ENCODE results near the gene ERBB4.

The ERBB4 gene

DNA sequence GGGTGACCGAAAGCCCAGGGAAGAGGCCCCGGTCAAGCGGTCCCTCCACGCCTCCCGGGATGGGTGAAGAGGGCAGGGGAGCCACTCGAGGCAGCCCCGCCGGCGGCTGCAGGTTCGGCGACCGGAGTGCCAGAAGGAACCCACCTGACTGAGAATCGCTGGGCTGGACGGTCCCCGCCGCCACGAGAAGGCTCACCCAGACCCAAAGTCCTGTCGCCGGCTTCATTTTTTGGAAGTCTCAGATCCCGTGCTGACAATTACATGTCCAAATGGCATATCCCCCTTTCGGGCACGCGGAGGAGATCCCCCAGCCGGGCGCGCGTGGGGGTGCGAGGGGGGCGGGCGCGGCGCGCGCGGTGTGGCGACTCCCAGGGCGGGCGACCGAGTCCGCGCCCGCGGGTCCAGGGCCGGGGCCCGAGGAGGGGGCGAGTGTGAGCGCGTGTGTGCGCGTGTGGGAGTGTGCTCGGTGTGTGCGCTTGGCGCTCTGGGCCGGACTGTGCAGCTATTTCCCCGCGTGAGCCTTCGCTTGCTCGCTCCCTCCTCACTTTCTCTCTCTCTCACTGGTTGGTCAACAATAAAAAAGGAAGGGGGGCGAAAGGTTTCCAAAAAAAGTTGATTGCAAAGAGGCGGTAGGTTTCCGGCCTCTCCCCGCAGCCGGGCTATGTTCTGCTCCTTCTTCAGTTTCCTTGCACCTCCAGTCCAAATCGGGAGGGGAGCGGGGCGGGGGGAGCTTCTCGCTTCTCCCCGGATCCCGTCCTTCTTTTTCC lies at the start of gene ERBB4:
Gene ERBB4, minus strand, starts transcription at position 498 of the 767 bp plus-strand sequence. Its CDS starts 272 bp downstream, at position 226.
- no peaks in the 10 kb centered on the region for H3K36me3 Mint-ChIP-seq
- H3K4me1 Mint-ChIP-seq: peaks cover 8% of the 10 kb centered on the region
- peaks cover 59% of the 10 kb centered on the region for H3K27me3 Mint-ChIP-seq
- CTCF ChIA-PET: no interaction called here
- no peak within 1 kb of the TSS for H3K27ac Mint-ChIP-seq
- H3K9me3 Mint-ChIP-seq: no peaks in the 10 kb centered on the region
- no peak for DNase-seq
- H3K4me3 Mint-ChIP-seq: no peak within 1 kb of the TSS

DNA sequence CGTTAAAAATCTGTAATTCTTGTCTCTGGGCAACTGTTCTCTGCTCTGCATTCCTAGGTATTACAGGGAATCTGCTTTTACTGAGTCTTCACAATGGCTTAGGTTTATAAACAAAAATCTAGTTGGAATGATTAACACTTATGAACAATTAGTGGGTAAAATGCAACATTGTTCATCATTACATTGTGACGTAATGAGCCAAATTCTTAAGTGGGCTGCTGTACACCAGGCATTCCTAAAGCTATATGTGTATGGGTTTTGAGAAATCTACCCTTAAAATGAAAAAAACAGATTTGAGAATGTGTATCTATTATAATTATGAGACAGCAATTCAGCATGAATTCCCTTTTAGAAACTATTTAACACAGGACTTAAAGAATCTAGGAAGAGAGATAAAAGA lies 41.5 kb upstream of the ERBB4 start:
- H3K4me3 Mint-ChIP-seq: no peak overlapping the region
- no peaks in the 10 kb centered on the region for H3K27me3 Mint-ChIP-seq
- no peak for DNase-seq
- H3K4me1 Mint-ChIP-seq: no peaks in the 10 kb centered on the region
- H3K9me3 Mint-ChIP-seq: no peaks in the 10 kb centered on the region
- no peaks in the 10 kb centered on the region for H3K36me3 Mint-ChIP-seq
- CTCF ChIA-PET: no interaction called here
- H3K27ac Mint-ChIP-seq: no peak overlapping the region

DNA sequence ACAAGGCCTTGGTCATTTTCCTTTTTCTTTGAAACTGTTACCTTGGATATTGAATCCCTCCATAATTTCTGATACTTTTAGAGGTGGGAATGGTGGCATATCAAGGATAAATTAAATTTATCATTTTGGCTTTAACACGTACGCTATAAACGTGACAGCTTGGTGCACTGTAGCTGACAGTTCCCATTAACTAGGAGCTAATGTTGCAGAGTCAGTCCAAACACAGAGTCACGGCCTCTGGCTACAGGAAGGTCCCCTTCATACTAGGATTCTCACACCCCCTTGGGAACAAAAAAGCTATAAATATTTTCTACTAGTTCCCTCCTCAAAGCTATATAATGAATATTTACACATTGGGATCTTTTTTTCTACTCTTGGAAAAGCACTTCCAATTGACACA lies 17.7 kb upstream of the ERBB4 start:
- no peaks in the 10 kb centered on the region for H3K36me3 Mint-ChIP-seq
- no peak for DNase-seq
- H3K9me3 Mint-ChIP-seq: no peaks in the 10 kb centered on the region
- no peaks in the 10 kb centered on the region for H3K4me1 Mint-ChIP-seq
- CTCF ChIA-PET: interaction anchor here (0.6 kb wide), 1 partner anchor 11 kb away, joined by 3 read pairs; no protein-coding TSS in a partner anchor
- H3K27ac Mint-ChIP-seq: no peak overlapping the region
- no peaks in the 10 kb centered on the region for H3K27me3 Mint-ChIP-seq
- no peak overlapping the region for H3K4me3 Mint-ChIP-seq

DNA sequence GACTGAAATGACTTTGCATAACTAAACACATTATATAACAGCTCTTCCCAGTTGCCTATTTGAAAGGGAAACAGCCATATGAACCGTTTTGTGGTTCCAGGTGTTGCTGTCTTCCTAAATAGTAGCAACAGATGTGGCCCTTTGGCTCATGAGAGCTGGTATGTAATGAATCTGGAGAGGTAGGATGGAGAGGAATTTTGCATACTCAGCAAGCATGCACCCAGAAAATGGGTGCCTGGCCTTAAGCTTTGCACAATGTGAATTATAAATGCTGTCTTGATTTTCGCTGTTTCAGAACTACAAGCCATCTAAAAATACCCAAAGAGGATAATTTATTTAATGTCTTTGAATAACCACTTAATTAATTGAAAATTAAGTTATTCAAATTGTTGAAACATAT lies 15.6 kb upstream of the ERBB4 start:
- Mint-ChIP-seq H3K27ac (no peak overlapping the region), H3K4me3 (no peak overlapping the region), H3K9me3 (no peaks in the 10 kb centered on the region), H3K27me3 (no peaks in the 10 kb centered on the region), H3K36me3 (no peaks in the 10 kb centered on the region), H3K4me1 (no peaks in the 10 kb centered on the region)
- CTCF ChIA-PET: interaction anchor here (1.0 kb wide), 1 partner anchor 13 kb away, joined by 3 read pairs; no protein-coding TSS in a partner anchor
- no peak for DNase-seq

GRCh38 chr2:212549941-212550340 lies 11.3 kb upstream of the ERBB4 start:
- Mint-ChIP-seq H3K36me3 (no peaks in the 10 kb centered on the region), H3K27me3 (no peaks in the 10 kb centered on the region), H3K4me3 (no peak overlapping the region), H3K4me1 (no peaks in the 10 kb centered on the region), H3K27ac (no peak overlapping the region), H3K9me3 (no peaks in the 10 kb centered on the region)
- CTCF ChIA-PET: no interaction called here
- no peak for DNase-seq

GRCh38 chr2:212549463-212549862 lies 10.9 kb upstream of the ERBB4 start:
- no peaks in the 10 kb centered on the region for H3K36me3 Mint-ChIP-seq
- DNase-seq: no peak
- H3K4me1 Mint-ChIP-seq: no peaks in the 10 kb centered on the region
- no peaks in the 10 kb centered on the region for H3K9me3 Mint-ChIP-seq
- no peaks in the 10 kb centered on the region for H3K27me3 Mint-ChIP-seq
- H3K27ac Mint-ChIP-seq: no peak overlapping the region
- CTCF ChIA-PET: no interaction called here
- H3K4me3 Mint-ChIP-seq: no peak overlapping the region

- Mint-ChIP-seq H3K36me3 (no peaks in the 10 kb centered on the region), H3K9me3 (no peaks in the 10 kb centered on the region), H3K4me3 (no peak overlapping the region), H3K27me3 (no peaks in the 10 kb centered on the region), H3K4me1 (no peaks in the 10 kb centered on the region), H3K27ac (no peak overlapping the region)
- DNase-seq: no peak
- CTCF ChIA-PET: no interaction called here
Measured at GRCh38 chr2:212548455-212548819, 9.8 kb upstream of the ERBB4 start.

DNA sequence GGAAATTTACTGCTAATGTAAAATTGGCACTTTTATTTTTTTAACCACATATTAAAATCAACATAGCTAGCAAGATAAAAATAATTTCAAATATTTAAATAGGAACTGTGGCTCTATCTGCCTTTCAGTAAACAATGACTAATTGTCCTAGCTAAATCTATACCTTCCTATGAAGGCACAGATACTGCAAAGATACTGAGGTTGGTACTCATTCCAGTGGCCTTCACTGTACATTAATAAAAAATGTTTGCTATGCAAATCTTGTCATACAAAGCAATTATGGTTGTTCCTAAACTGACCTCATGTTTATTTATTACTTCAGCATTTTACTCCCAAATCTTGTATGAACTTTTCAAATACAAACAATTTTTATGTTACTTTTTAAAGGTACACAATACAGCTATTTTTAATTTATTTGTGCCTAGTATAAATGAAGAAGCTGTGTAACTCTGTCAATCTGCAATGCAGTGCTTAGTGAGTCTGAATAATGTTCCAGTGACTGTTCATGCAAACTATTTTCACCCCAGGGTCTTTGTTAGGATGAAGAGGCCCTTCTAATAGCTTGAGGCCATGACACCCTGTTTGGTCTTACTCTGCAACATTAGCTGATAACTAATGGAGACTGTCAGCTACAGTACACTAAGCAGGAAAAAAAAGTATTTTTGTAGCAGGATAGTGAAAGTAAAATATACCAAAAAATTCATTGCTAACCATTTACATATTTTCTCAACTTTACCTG lies 9.3 kb upstream of the ERBB4 start:
- H3K27ac Mint-ChIP-seq: no peak overlapping the region
- DNase-seq: no peak
- no peaks in the 10 kb centered on the region for H3K4me1 Mint-ChIP-seq
- no peaks in the 10 kb centered on the region for H3K27me3 Mint-ChIP-seq
- H3K4me3 Mint-ChIP-seq: no peak overlapping the region
- no peaks in the 10 kb centered on the region for H3K9me3 Mint-ChIP-seq
- H3K36me3 Mint-ChIP-seq: no peaks in the 10 kb centered on the region
- CTCF ChIA-PET: no interaction called here

- no peaks in the 10 kb centered on the region for H3K27me3 Mint-ChIP-seq
- no peaks in the 10 kb centered on the region for H3K9me3 Mint-ChIP-seq
Measured at GRCh38 chr2:212546669-212547068, 8.1 kb upstream of the ERBB4 start.

DNA sequence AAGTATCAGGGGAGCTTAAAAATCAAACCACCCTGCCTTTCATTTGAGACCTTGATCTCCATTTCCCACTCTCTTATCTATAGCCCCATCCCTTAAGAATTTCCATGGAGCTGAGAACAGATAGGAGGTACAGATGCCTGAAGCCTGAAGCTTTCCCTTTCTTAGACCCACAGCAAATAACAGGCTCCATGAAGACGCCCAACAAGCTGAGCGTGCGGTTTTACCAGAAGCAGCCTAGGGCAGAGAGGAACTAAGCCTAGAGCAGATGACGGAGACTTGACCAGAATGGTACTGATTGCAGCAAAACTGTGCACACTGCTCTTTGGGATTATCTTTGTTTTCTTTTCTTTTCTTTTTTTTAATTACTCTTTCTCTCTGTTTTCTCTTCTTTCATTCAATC lies 1.7 kb upstream of the ERBB4 start:
- CTCF ChIA-PET: no interaction called here
- Mint-ChIP-seq H3K4me1 (peaks cover 8% of the 10 kb centered on the region), H3K4me3 (no peak overlapping the region), H3K36me3 (no peaks in the 10 kb centered on the region), H3K9me3 (no peaks in the 10 kb centered on the region), H3K27ac (no peak overlapping the region), H3K27me3 (peaks cover 55% of the 10 kb centered on the region)
- no peak for DNase-seq

More at GRCh38 chr2:212546669-212547068, 8.1 kb upstream of the ERBB4 start:
- H3K4me1 Mint-ChIP-seq: no peaks in the 10 kb centered on the region
- no peak overlapping the region for H3K4me3 Mint-ChIP-seq
- CTCF ChIA-PET: no interaction called here
- no peak for DNase-seq
- H3K36me3 Mint-ChIP-seq: no peaks in the 10 kb centered on the region
- H3K27ac Mint-ChIP-seq: no peak overlapping the region

- CTCF ChIA-PET: no interaction called here
- Mint-ChIP-seq H3K36me3 (no peaks in the 10 kb centered on the region), H3K9me3 (no peaks in the 10 kb centered on the region), H3K4me3 (no peak overlapping the region), H3K27ac (no peak overlapping the region), H3K27me3 (peaks cover 58% of the 10 kb centered on the region), H3K4me1 (peaks cover 8% of the 10 kb centered on the region)
- DNase-seq: no peak
Measured at GRCh38 chr2:212539072-212539880, 674 bp upstream of the ERBB4 start.

DNA sequence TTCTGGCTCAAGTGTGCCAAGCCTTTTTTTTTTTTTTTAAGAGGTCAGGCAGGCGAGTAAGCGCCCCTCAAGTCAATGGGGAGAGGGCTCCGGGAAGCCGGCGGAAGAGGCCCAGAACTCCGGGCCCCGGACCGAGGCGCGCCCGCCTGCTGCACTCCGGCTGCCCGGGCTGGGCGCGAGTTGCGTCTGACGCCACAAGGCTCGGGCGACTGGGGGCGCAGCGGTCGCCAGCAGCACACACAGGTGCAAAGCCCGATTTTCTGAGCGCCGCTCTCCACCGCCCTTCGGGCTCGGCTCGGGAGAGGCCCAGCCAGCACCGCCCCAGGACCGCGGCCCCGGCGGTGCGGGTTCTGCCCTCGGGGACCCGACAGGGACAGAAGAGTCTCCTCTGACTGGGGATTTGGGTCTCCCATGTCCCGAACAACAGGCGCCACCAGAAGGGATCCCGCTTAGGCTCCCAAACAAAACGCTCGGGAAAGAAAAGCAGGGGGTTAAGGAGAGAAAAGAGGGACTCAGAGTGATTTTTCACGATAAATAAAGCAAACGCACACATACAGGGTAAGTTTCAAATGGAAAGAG lies 787 bp downstream of the ERBB4 start:
- Mint-ChIP-seq H3K27ac (no peak overlapping the region), H3K4me1 (peaks cover 8% of the 10 kb centered on the region), H3K36me3 (no peaks in the 10 kb centered on the region), H3K9me3 (no peaks in the 10 kb centered on the region), H3K4me3 (no peak overlapping the region), H3K27me3 (peaks cover 59% of the 10 kb centered on the region)
- CTCF ChIA-PET: no interaction called here
- DNase-seq: no peak

DNA sequence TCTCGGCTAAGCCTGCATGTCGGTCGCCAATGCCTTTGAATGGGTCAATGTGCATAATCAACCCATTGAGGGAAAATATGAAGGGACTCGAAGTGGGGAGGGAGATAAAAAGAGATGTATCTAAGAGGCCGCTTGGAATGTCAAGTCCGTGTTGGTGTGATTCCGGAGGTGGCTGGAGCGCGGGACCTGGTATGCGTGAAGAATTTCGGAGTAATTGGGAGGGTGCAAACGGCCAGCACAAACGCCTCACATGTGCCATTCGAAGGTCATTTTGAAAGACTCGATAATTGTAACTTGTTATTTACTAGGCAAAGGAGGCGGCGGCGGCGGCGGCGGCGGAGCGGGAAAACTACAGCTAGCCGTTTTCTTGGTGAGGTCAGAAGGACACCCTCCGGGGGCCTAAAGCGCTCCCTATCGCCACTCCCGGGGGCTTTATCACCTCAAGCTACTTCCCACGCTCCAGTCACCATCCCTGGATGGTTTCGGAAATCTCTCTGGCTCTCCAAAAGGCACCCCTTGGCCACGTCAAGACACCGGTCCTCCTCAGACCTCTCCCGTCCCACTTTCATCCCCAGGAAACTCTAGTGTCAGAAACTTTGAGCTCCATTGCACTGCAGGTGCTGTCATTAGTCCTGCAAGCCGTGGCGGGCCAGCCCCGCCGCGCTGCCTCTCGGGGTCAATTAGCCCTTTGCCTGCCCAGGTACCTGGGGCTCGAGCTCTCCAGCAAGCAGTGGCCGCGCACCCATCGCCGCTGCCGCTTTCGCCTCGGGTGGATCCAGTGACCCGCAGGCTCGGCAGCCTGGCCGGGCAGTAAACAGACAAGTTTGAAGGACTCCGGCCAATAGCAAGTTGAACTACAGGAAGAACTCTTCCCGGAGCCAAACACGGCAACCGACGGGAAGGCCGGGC lies 1.5 kb downstream of the ERBB4 start:
- Mint-ChIP-seq H3K27me3 (peaks cover 59% of the 10 kb centered on the region), H3K9me3 (no peaks in the 10 kb centered on the region), H3K4me1 (peaks cover 8% of the 10 kb centered on the region), H3K27ac (no peak overlapping the region), H3K36me3 (no peaks in the 10 kb centered on the region), H3K4me3 (no peak overlapping the region)
- no peak for DNase-seq
- CTCF ChIA-PET: no interaction called here

All from activated naive CD4-positive, alpha-beta T cell treated with anti-CD3 and anti-CD28 coated beads, Interleukin-2, amount 10 ng/mL, durations not matched to agents 7 days and 5 days (primary cell).